ENCODE results near the gene LASP1. TPM values are rescaled to one million over a fixed set of nuclear protein-coding genes. Genes with fewer than 3 reads are reported as not detected.
"Not testable (repeated sequence)": the region's sequence is repeated elsewhere in the genome, so short reads cannot be mapped to it uniquely, and the experiment has no call there.

LASP1 gene
- total RNA-seq, 4 donors from 2014 or later = 69.3 to 77.5 (median 71.1) TPM

- H3K9me3 ChIP-seq = no peaks in the 10 kb centered on the region
- no peak for TF ChIP-seq CTCF (IDR thresholded peaks at IDR 0.05)
- TF ChIP-seq POLR2A (IDR thresholded peaks at IDR 0.05) = no peak
- intact Hi-C loops (cut with DNase I) = no loop called here
- no peak for DNase-seq
- peak within 1 kb of the TSS in 1 of 3 donors; percentile 3 for H3K27ac ChIP-seq
- H3K4me1 ChIP-seq = peaks cover 12 to 20% of the 10 kb centered on the region in 2 donors
- 61 to 71% methylated on average over 13 to 14 of the region's 14 CpGs for WGBS, 2 donors
- no peaks in the 10 kb centered on the region for H3K36me3 ChIP-seq
- H3K4me3 ChIP-seq (replicated peaks in 1 of 3) = no peak within 1 kb of the TSS
- no peaks in the 10 kb centered on the region for H3K27me3 ChIP-seq
Measured at GRCh38 chr17:38925263-38925995, 55.6 kb downstream of the LASP1 start, which contains the start of gene LASP1NB. TSS of gene LASP1NB (plus strand) at chr17:38925614.

GRCh38 chr17:38926293-38927070, 56.6 kb downstream of the LASP1 start:
- intact Hi-C loops (cut with DNase I) = no loop called here
- 59 to 65% methylated on average over 2 of the region's 2 CpGs for WGBS, 2 donors
- H3K27ac ChIP-seq = peak overlapping the region in 1 of 3 donors; percentile 3

GRCh38 chr17:38930782-38931181, 60.9 kb downstream of the LASP1 start:
- H3K27me3 ChIP-seq; H3K9me3 ChIP-seq; DNase-seq; H3K27ac ChIP-seq; H3K4me1 ChIP-seq; H3K4me3 ChIP-seq (replicated peaks in 1 of 3); intact Hi-C loops (cut with DNase I); H3K36me3 ChIP-seq: not testable (repeated sequence)
- WGBS, 2 donors = 94% methylated on average over 3 of the region's 36 CpGs; no CpG with 5 or more reads in 1 of the 2 donors

More at GRCh38 chr17:38926293-38927070, 56.6 kb downstream of the LASP1 start:
- no peaks in the 10 kb centered on the region for H3K36me3 ChIP-seq
- H3K9me3 ChIP-seq = no peaks in the 10 kb centered on the region
- H3K4me3 ChIP-seq (replicated peaks in 1 of 3) = no peak overlapping the region
- H3K27me3 ChIP-seq = no peaks in the 10 kb centered on the region
- no peak for TF ChIP-seq POLR2A (IDR thresholded peaks at IDR 0.05)
- TF ChIP-seq CTCF (IDR thresholded peaks at IDR 0.05) = no peak
- H3K4me1 ChIP-seq = peaks cover 12 to 20% of the 10 kb centered on the region in 2 donors
- peak; percentile 32 to 35 for DNase-seq

GRCh38 chr17:38933962-38934361, 64.1 kb downstream of the LASP1 start:
- H3K4me3 ChIP-seq (replicated peaks in 1 of 3); H3K36me3 ChIP-seq; DNase-seq; H3K4me1 ChIP-seq; H3K27me3 ChIP-seq; intact Hi-C loops (cut with DNase I); H3K27ac ChIP-seq; H3K9me3 ChIP-seq: not testable (repeated sequence)
- WGBS, 2 donors = 92 to 93% methylated on average over 9 of the region's 9 CpGs

GRCh38 chr17:38939987-38940386, 70.1 kb downstream of the LASP1 start:
- Histone ChIP-seq H3K27ac (no peak overlapping the region), H3K9me3 (no peaks in the 10 kb centered on the region), H3K27me3 (no peaks in the 10 kb centered on the region), H3K4me3 (replicated peaks in 1 of 3) (no peak overlapping the region), H3K36me3 (no peaks in the 10 kb centered on the region), H3K4me1 (no peaks in the 10 kb centered on the region)
- intact Hi-C loops (cut with DNase I) = no loop called here
- no peak for TF ChIP-seq POLR2A (IDR thresholded peaks at IDR 0.05)
- no peak for TF ChIP-seq CTCF (IDR thresholded peaks at IDR 0.05)
- DNase-seq = no peak

- WGBS, 2 donors = 86 to 100% methylated on average over 1 of the region's 1 CpG
- H3K9me3 ChIP-seq = no peaks in the 10 kb centered on the region
- H3K4me3 ChIP-seq (replicated peaks in 1 of 3) = no peak overlapping the region
- H3K27ac ChIP-seq = no peak overlapping the region
- no peak for DNase-seq
- H3K36me3 ChIP-seq = no peaks in the 10 kb centered on the region
- H3K4me1 ChIP-seq = no peaks in the 10 kb centered on the region
- intact Hi-C loops (cut with DNase I) = no loop called here
- TF ChIP-seq CTCF (IDR thresholded peaks at IDR 0.05) (no peak), POLR2A (IDR thresholded peaks at IDR 0.05) (no peak)
- no peaks in the 10 kb centered on the region for H3K27me3 ChIP-seq
Measured at GRCh38 chr17:38940404-38940803, 70.5 kb downstream of the LASP1 start.

Measured in thyroid gland (tissue), 4 donors.